HG03439 (cell line): ENCODE results near the gene TSTD2.

Experiments used
- ATAC-seq: cut with Tn5 transposase; IDR thresholded peaks from one replicate; pipeline ENCODE4 v1.9.1; 2021; ENCODE audit warnings: mild to moderate bottlenecking, moderate library complexity; ENCODE audit not compliant: unreplicated experiment

TSTD2 gene

GRCh38 chr9:97632985-97633858, at the start of gene TSTD2, which contains the start of gene NCBP1:
Gene TSTD2 (minus strand): TSS chr9:97633368. CDS start chr9:97627562, 5,806 bp downstream.
Gene NCBP1 (plus strand): TSS chr9:97633821. CDS start chr9:97633882, 61 bp downstream.
- ATAC-seq, result peak; percentile 87

GRCh38 chr9:97682242-97682641, 49.1 kb upstream of the TSTD2 start:
- ATAC-seq, result no peak

DNA sequence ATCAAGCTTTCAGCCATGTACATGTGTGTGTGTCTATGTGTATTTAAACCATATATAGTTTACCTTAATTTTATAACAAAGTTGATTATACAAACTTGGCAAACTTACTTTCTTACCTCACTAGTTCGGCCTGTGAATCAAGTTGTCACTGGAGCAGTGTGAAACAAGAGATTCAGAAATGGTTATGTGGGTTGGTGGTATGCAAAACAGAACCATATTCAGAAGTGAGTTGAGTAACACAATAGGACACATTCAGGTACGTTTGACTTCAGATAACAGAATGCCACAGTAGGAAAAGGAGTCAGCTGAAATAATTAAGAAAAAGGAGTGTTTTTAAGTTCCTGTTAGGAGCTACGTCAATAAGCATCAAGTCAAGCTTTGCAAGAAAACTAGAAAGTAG, 42.5 kb upstream of the TSTD2 start:
- ATAC-seq, result no peak

DNA sequence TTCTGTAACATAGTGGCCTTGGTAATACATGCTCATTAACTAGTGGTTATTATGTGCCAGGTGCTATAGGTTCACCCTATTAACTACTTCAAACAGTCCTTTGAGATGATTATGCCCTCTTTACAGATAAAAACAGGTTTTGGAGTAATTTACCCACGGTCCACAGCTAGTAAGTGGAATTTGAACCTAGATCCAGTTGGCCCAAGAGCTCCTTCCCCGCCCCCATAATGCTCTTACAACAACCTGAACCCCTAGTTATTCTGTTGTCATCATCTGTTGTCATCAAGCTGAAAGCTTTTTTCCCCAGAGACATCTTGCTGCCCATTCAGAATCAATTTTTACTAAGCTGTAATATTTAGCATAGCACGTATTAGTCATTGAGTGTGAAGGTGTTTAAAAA, 40.8 kb upstream of the TSTD2 start:
- no peak for ATAC-seq

- ATAC-seq, result no peak
Observed at GRCh38 chr9:97672403-97672802, 39.2 kb upstream of the TSTD2 start.

DNA sequence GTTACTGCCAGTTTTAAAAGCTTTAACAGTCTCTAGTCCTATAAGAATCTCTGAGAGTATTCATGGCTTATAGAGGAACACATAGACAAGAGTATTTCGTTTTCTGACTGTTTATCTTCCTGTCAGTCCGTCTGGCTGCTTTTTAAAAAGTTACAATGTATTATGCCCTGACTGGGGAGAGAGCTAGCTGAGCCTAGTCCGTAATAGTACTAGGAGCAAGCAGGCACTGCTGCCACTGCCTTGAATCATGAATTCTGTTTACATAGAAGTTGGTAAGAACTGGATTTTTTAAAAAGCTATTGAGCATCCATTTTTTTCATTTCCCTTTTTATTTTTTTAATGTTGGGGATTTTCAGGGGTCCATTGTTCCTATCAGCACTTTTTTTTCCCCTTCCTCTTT, 37.4 kb upstream of the TSTD2 start:
- no peak for ATAC-seq

- ATAC-seq, result no peak
Observed at GRCh38 chr9:97668485-97668884, 35.3 kb upstream of the TSTD2 start.

- ATAC-seq, result no peak
Observed at GRCh38 chr9:97666907-97667686, 33.9 kb upstream of the TSTD2 start.

GRCh38 chr9:97665742-97666141, 32.6 kb upstream of the TSTD2 start:
- no peak for ATAC-seq

DNA sequence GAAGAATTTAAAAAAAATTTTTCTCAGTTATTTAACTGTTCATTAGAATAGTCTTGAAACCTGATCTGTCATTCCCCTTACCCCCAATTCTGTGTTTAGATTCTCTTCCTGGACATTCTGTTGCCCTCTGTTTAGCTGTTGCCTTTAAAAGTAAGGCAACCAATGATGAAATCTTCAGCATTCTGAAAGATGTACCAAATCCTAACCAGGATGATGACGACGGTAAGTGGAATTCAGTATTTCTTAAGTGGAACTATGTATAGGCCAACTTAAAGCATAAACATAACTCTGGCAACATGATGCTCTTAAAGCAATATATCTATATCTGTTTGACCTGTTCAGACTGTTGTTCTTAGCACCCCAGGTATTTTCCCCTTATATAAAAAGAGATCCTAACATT, 27.7 kb upstream of the TSTD2 start:
- ATAC-seq, result no peak

GRCh38 chr9:97660340-97660739, 27.2 kb upstream of the TSTD2 start:
- no peak for ATAC-seq

DNA sequence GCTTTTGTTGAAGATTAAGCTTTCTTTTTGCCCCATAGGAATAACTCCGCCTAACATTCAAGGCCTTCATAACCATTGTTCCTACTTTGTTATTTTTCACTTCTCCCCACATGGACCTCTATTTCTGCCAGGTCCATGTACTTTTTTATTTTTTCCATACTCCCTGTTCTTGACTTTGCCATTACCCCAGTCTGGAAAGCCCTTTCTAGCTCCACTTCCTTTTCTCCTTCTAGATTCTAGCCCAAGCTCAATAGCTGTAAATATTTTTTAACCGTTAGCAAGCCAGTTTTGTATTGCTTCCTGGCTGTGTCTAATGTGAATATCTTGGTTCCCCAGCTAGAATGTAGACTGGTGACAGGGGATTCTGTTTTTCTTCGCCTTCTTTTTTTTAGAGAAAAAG, 26.6 kb upstream of the TSTD2 start:
- no peak for ATAC-seq

GRCh38 chr9:97658707-97659106, 25.5 kb upstream of the TSTD2 start:
- no peak for ATAC-seq

- no peak for ATAC-seq
Observed at GRCh38 chr9:97651646-97652045, 18.5 kb upstream of the TSTD2 start.

- no peak for ATAC-seq
Observed at GRCh38 chr9:97647996-97648395, 14.8 kb upstream of the TSTD2 start.

DNA sequence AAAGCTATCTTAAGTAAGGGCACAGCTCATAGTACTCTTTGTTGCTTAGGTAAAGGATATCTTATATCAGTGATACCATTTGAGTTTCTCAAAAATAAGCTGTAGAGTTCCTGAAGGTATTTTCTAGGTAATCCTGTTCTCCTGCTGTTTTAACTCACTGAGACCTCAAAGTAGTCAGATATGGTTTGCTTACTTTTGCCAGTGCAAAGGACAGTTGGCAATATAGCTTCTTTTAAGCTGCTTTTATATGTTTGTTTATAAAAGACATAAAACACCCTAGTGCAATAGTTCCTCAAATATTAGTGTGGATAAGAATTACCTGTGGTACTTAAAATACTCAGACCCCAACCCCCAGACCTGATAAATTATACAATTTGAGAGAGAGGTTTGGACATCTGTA, 12.6 kb upstream of the TSTD2 start:
- ATAC-seq, result no peak

GRCh38 chr9:97640325-97640724, 7.2 kb upstream of the TSTD2 start:
- ATAC-seq, result no peak

DNA sequence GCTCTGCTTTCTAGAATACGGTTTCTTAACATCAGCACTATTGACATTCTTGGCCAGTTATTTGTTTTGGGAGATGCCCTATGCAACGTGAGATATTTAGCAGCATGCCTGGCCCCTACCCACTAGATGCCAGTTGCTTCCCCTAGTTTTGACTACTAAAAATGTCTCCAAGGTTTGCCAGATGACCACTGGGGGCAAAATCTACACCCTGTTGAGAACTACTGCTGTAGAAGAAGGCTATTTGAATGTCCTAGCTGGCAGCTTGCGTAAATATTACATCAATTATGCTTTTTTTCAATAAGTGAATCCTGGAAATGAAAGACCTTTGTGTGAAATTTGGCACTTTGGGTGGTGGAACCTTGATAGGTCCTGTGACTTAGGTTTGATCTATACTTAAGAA, 5.5 kb upstream of the TSTD2 start:
- ATAC-seq, result no peak

- ATAC-seq, result no peak
Observed at GRCh38 chr9:97636903-97637302, 3.7 kb upstream of the TSTD2 start.

GRCh38 chr9:97635026-97635425, 1.9 kb upstream of the TSTD2 start:
- ATAC-seq, result no peak

DNA sequence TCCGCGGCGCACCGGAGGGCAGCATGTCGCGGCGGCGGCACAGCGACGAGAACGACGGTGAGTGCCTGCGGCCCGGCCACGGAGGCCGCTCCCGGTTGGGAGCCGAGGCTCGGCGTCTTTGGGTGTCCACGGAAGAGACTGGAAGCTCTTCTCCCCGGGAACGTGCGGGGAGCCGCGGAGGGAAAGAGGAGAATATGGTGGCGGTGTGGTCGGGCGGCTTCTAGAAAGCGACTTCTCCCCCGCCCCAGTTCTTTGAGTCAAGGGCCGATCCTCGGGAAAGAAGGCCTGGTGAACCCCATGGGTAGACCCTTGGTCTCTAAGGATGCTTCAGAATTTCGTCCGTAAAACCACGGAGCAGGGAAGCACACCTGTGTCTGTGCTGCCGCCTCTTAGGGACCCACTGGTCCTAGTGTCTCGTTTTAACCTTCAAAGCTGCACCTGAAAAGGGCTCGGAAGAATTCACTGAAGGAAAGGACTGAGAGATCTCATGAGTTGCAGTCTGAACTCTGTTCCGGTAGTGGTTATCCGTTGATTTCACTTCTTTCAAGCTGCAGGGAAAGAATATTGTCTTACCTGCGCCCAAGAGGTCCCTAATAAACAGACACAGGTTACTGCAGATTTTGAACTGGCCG, 807 bp upstream of the TSTD2 start:
- peak; percentile 0 for ATAC-seq
